T-helper 22 cell (primary cell): ENCODE results near the gene ZNF335.

Experiments used
- DNase-seq: peaks from one replicate; pipeline ENCODE4 v3.0.0-alpha.2; 2020; ENCODE audit warnings: low read depth

ZNF335 gene

GRCh38 chr20:45951925-45952834 is 19.8 kb downstream of the ZNF335 start:
- DNase-seq = no peak

GRCh38 chr20:45950330-45950646 is 21.7 kb downstream of the ZNF335 start:
- no peak for DNase-seq

- no peak for DNase-seq
Observed at GRCh38 chr20:45949542-45950329, 22.3 kb downstream of the ZNF335 start.

- no peak for DNase-seq
Observed at GRCh38 chr20:45948742-45949541, 23.1 kb downstream of the ZNF335 start.

DNA sequence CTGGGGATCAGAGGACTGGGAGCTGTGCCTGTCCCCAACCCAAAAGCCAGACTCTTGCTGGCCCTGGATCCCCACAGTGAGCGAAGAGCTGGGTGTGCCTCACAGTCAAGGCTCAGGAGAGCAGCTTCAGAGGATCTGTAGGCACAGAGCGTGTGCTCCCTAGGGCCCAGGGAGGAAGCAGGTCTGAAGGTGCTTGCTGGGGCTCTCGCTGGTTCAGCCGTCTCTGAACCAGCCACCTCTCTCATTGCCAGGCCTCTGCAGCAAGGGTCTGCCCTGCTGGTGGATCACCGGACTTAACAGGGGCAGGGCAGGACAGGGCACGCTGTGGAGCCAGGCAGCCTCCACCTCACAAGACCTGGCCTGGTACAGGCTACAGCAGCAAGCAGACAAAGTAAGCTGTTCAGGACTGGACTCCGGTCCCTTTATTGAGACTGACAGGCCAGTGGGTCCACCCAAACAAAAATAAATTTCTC is 23.7 kb downstream of the ZNF335 start:
- no peak for DNase-seq

DNA sequence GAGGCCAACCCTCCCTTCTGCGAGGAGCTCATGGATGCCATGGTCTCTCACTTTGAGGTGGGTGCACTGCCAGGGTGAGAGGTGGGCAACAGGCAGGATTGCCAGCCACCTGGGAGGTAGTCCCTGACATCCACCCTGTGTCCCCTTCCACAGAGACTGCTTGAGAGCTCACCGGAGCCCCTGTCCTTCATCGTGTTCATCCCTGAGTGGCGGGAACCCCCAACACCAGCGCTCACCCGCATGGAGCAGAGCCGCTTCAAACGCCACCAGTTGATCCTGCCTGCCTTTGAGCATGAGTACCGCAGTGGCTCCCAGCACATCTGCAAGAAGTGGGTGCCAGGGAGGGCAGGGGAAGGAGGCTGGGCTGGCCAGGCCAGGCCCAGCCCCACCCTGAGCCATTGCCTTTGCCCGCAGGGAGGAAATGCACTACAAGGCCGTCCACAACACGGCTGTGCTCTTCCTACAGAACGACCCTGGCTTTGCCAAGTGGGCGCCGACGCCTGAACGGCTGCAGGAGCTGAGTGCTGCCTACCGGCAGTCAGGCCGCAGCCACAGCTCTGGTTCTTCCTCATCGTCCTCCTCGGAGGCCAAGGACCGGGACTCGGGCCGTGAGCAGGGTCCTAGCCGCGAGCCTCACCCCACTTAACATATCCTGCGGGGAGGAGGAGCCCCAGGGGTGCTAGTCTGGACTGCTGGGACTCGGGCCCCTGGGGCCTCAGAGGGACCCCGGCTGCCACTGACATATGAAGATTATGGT is 24.7 kb downstream of the ZNF335 start:
- no peak for DNase-seq

GRCh38 chr20:45946149-45946970 is 25.6 kb downstream of the ZNF335 start:
- DNase-seq = no peak

DNA sequence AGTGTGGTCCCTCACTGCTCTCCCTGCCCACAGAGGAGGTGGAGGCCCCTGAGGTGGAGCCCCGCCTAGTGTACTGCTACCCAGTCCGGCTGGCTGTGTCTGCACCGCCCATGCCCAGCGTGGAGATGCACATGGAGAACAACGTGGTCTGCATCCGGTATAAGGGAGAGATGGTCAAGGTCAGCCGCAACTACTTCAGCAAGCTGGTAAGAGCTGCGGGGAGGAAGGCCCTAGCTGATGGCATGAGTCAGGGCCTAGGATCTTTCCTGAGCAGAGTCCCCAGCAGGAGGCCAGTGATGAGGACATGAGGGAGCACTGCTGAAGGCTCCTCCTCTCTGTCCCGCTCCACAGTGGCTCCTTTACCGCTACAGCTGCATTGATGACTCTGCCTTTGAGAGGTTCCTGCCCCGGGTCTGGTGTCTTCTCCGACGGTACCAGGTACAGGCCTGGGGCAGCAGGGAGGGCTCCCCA is 26.3 kb downstream of the ZNF335 start:
- DNase-seq = no peak

GRCh38 chr20:45944965-45945677 is 26.9 kb downstream of the ZNF335 start:
- no peak for DNase-seq

DNA sequence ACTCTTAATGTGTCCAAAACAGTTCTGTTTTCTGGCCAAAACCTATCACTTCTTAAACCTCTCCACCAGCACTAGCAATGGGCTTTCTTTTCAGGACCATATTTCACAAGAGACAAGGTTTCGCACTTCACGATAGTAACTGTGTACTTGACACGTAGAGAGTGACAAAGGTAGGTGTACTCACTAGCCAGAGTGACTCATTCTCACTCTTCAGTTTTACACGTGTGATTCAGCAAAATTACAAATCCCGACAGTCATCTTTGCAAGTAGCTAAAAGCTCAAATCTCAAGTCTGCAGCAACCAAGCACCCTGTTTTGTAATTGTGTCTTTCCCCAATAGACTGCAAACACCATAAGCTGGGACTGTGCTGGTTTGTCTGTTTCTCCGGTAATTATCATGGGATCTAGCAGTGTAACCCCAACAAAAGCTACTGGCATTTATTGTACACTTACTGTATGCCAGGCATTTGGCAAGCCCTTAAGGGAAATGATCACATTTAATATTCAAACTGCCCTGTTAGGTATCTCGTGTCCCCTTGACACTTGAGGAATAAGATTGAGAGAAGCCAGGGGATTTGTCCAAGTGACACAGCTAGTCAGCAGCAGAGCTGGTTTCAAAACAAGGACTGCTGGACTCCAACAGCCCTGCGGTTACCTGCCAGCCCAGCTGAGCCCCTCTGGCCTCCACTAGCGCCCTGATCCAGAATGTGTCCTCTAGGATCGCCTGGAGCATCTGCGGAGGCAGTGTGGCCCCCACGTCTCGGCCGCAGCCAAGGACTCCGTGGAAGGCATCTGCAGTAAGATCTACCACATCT is 27.6 kb downstream of the ZNF335 start:
- no peak for DNase-seq

- DNase-seq = no peak
Observed at GRCh38 chr20:45943613-45944012, 28.4 kb downstream of the ZNF335 start.

DNA sequence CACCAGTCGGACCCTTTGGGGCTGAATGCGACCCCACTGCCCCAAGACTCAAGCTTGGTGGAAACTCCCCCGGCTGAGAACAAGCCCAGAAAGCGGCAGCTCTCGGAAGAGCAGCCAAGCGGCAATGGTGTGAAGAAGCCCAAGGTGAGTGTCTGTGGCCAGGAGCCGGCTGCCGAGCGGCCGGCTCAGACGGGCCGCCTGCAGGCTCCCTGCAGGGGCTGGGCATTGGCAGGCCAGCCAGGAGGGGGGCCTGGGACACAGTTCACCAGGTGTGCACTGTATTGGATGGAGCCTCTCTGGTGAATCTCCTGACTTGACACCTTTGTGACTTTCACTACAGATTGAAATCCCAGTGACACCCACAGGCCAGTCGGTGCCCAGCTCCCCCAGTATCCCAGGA is 31.5 kb downstream of the ZNF335 start:
- no peak for DNase-seq

- DNase-seq = no peak
Observed at GRCh38 chr20:45940053-45940452, 31.9 kb downstream of the ZNF335 start.

GRCh38 chr20:45938727-45939438 is 33.1 kb downstream of the ZNF335 start:
- no peak for DNase-seq

DNA sequence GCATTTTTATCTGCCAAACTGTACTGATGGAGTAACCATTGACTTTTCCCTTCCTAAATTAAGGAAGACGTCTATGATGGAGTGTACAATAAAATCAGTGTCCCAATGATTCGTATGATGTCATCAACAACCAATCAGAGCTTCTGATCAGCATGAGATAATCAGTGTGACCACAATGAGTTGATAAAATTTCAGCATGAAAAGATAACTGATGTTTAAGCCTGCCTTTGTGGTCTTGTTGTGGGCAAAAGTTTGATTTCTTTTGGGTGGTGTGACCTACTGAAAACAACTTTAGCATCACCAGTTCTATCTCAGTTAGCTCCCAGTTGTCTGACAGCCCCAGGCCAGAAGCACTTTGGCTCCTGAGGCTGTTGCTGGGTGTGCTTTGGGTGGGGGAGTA is 34.2 kb downstream of the ZNF335 start:
- DNase-seq = no peak

DNA sequence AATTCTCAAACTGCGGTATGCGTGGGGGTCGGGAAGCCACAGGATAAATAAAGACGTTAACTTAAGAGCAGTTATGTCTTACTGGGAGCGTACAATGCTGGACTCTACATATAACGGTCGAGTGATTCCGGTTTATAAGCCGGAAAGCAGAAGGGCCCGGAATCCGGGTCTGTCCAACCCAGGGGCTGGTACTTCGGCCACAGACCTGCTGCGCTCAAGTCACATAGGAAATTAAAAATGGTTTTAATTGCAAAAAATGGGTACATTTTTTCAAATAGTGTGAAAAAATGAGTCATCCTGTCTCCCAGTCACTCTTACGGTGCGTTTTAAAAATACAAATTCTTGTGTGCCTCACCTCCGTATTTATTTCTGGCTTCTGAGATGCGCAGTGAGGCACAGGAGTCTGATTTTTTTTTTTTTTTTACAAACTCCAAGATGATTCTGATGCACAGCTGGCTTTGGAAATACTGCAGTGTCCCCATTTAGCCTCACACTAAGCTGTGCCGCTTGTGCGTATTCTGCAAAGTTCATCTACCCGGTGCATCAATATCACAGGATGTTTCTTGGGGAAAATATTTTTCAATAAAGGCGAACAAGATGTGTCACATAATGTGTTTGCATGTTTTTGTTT is 36.5 kb downstream of the ZNF335 start:
- DNase-seq = no peak

GRCh38 chr20:45934586-45935415 is 37.2 kb downstream of the ZNF335 start, which contains the start of gene PCIF1:
TSS of gene PCIF1 (plus strand) at chr20:45934683. CDS start at chr20:45939000, 4,317 bp downstream.
- peak; percentile 95 for DNase-seq
